HAP-1 (cell line): ENCODE results near the gene TYMS.

ENCODE experiments used
- DNase-seq, 2 experiments: peaks; one replicate each; pipeline ENCODE4 v3.0.0-alpha.2; 2016 to 2020; ENCODE audit warnings: low spot score in 2 of 2
- H3K27me3 ChIP-seq: fragments of 250-450 bp; sonication (Bioruptor Pico); 2 replicates; pipeline ENCODE4 v1.5.1; 2020; ENCODE audit warnings: low read depth, mild to moderate bottlenecking, moderate library complexity
- H3K36me3 ChIP-seq: fragments of 250-450 bp; sonication (Bioruptor Pico); replicated peaks from 2 replicates; pipeline ENCODE4 v1.5.1; 2020; ENCODE audit warnings: mild to moderate bottlenecking
- H3K4me1 ChIP-seq: fragments of 250-450 bp; sonication (Bioruptor Pico); 2 replicates; pipeline ENCODE4 v1.5.1; 2020; ENCODE audit warnings: mild to moderate bottlenecking
- H3K4me3 ChIP-seq: fragments of 250-450 bp; sonication (Bioruptor Pico); 2 replicates; pipeline ENCODE4 v1.5.1; 2020; ENCODE audit warnings: mild to moderate bottlenecking, moderate library complexity
- H3K9me3 ChIP-seq: fragments of 250-450 bp; sonication (Bioruptor Pico); 2 replicates; pipeline ENCODE4 v1.5.1; 2020; ENCODE audit warnings: mild to moderate bottlenecking, moderate library complexity
- in situ Hi-C: fragments of 300-500 bp; cut with MboI; formaldehyde crosslinking; loops from 3 replicates; pipeline ENCODE4 v1.14.3; 2020; ENCODE audit warnings: low sequenced_read_pairs, inconsistent platforms, mixed read lengths

Gene TYMS

DNA sequence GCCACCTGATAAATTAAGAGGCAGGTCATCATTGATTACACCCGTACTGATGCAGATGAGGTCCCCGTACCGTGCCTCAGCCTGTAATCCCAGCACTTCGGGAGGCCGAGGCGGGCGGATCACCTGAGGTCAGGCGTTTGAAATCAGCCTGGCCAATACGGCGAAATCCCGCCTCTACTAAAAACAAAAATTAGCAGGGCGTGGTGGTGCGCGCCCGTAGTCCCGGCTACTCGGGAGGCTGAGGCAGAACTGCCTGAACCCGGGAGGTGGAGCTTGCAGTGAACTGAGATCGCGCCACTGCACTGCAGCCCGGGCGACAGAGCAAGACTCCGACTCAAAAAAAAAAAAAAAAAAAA is 55.7 kb downstream of the TYMS start:
- Histone ChIP-seq H3K36me3 (peaks cover 13% of the 10 kb centered on the region), H3K27me3 (no peaks in the 10 kb centered on the region), H3K4me3 (no peak overlapping the region), H3K9me3 (no peaks in the 10 kb centered on the region), H3K4me1 (peaks cover 10% of the 10 kb centered on the region)
- no peak for DNase-seq
- in situ Hi-C loops: no loop called here

DNA sequence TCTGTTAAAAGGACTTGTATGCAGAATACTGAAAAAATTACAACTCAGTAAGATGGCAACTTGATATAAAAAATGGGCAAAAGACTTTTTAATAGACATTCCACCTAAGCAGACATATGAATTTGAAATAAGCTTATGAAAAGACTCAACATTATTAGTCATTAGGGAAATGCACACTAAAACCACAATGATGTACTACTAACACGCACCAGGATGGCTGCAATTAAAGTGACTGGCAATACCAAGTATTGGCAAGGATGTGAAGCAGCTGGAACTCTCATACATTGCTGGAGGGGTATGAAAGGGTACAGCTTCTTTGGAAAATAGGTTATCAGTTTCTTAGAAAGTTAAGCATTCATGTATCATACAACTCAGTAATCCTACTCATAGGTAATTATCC is 58.2 kb downstream of the TYMS start:
- H3K4me1 ChIP-seq: peaks cover 3% of the 10 kb centered on the region
- no peak for DNase-seq
- H3K27me3 ChIP-seq: no peaks in the 10 kb centered on the region
- H3K36me3 ChIP-seq: no peaks in the 10 kb centered on the region
- no peaks in the 10 kb centered on the region for H3K9me3 ChIP-seq
- no peak overlapping the region for H3K4me3 ChIP-seq
- in situ Hi-C loops: no loop called here

- in situ Hi-C loops: no loop called here
- no peak for DNase-seq
- H3K36me3 ChIP-seq: no peaks in the 10 kb centered on the region
- H3K4me3 ChIP-seq: no peak overlapping the region
- no peaks in the 10 kb centered on the region for H3K9me3 ChIP-seq
- H3K27me3 ChIP-seq: no peaks in the 10 kb centered on the region
- no peaks in the 10 kb centered on the region for H3K4me1 ChIP-seq
Observed at GRCh38 chr18:717003-717402, 59.5 kb downstream of the TYMS start.
